Measurements from ENCODE around the gene ATP11A. TPM values are rescaled to one million over a fixed set of nuclear protein-coding genes. Genes with fewer than 3 reads are reported as not detected.

Gene ATP11A
- total and polyA plus RNA-seq, 2 experiments from 2014 or later, result 4.9 to 5.0 TPM

DNA sequence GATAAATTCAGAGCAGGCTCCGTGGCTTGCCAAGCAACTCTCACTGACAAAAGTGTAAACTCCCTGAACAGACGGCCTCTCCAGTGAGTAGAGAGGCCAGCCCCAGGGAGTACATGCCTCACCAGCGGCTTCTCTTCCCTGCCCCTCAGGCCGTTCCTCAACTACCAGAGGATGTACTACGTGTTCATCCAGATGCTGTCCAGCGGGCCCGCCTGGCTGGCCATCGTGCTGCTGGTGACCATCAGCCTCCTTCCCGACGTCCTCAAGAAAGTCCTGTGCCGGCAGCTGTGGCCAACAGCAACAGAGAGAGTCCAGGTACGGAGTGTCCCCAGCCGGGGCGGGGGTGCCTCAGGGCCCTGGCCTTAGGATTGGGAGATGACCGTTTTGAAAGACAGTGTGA, 185.8 kb downstream of the ATP11A start:
- Histone ChIP-seq H3K4me2 (ENCODE audit: unreplicated experiment) (no peak overlapping the region), H3K9me3 (ENCODE audit: low read depth) (no peaks in the 10 kb centered on the region), H3K79me2 (ENCODE audit: insufficient read depth) (no peaks in the 10 kb centered on the region), H3K9ac (no peak overlapping the region), H3K36me3 (ENCODE audit: low read depth) (no peaks in the 10 kb centered on the region), H3K4me3 (no peak overlapping the region), H3K4me1 (ENCODE audit: insufficient read depth) (no peaks in the 10 kb centered on the region), H4K20me1 (ENCODE audit: insufficient read depth) (no peaks in the 10 kb centered on the region), H3K27me3 (replicated peaks; ENCODE audit: insufficient read depth) (no peaks in the 10 kb centered on the region), H3F3A (ENCODE audit: insufficient read depth) (no peaks in the 10 kb centered on the region), H3K9me2 (ENCODE audit: insufficient read depth) (no peaks in the 10 kb centered on the region), H3K27ac (no peak overlapping the region), H2AFZ (no peak overlapping the region)
- in situ Hi-C loops (cut with MboI), result no loop called here
- DNase-seq, result no peak
- TF ChIP-seq EZH2phosphoT487 (IDR thresholded peaks at IDR 0.05; ENCODE audit: insufficient read depth, low read depth) (no peak), EZH2 (IDR thresholded peaks at IDR 0.05; ENCODE audit: insufficient read depth, poor library complexity, severe bottlenecking) (no peak)
- 87 to 88% methylated on average over 15 of the region's 15 CpGs for WGBS, 2 experiments (ENCODE audit: low coverage in 1 of 2, low lambda C conversion rate in 2 of 2, missing lambda C conversion rate in 2 of 2)

DNA sequence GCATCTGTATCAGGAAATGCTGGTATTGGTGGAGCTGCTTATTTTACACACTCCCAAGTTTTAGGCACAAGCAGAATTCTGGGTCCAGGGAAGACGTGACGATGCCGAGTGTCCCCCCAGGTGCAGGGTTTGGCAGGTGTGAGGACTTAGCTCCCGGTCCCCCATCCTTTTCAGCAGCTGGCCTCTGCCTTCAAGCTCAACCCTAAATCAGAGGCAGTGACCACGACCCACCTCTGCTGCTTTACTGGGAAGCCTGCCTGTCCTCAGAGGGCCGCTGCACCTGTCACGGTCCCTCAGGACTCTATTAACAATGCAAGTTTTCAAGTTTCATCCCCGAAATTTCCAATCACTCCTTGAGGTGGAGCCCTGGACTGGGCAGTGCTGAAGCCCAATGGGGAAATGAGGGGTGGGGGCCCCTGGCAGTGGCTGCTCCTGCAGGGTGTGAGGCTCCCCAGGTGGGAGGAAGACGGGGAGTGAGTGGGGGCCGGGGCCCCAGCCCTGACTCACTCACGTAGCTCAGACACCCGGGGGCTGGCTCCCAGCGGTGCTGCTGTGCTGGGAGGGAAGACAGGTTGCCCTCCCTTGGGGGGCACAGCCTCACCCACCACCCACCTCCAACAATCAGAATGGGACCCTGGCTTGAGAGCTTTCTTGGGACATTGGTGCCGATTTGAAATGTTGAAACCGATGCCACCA, 186.6 kb downstream of the ATP11A start:
- no peak overlapping the region for H3K9ac ChIP-seq

DNA sequence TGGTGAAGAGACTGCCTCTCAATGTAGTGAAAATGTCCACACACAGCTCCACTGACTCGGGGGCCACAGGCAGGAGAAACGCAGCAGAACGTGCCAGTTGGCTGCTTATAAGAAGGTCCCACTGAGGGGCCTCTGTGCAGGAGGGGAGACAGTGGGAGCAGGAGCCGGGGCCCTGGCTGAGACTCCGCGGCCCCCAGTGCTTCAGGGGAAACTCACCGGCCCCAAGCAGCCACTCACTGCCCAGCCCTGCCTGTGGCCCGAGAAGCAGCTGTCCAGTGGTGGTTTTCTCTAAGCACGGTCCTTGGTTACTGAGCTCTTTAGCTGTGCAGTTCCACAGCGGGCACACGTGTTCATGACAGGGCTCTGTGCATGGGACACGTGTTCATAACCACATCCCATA, 187.2 kb downstream of the ATP11A start:
- no peaks in the 10 kb centered on the region for H3K36me3 ChIP-seq (ENCODE audit: low read depth)
- TF ChIP-seq EZH2 (IDR thresholded peaks at IDR 0.05; ENCODE audit: insufficient read depth, poor library complexity, severe bottlenecking) (no peak), EZH2phosphoT487 (IDR thresholded peaks at IDR 0.05; ENCODE audit: insufficient read depth, low read depth) (no peak)
- no peak for DNase-seq
- no peak overlapping the region for H2AFZ ChIP-seq
- no peaks in the 10 kb centered on the region for H4K20me1 ChIP-seq (ENCODE audit: insufficient read depth)
- H3F3A ChIP-seq (ENCODE audit: insufficient read depth), result no peaks in the 10 kb centered on the region
- no peaks in the 10 kb centered on the region for H3K79me2 ChIP-seq (ENCODE audit: insufficient read depth)
- H3K4me2 ChIP-seq (ENCODE audit: unreplicated experiment), result no peak overlapping the region
- H3K4me1 ChIP-seq (ENCODE audit: insufficient read depth), result no peaks in the 10 kb centered on the region
- 85 to 86% methylated on average over 12 of the region's 12 CpGs for WGBS, 2 experiments (ENCODE audit: low coverage in 1 of 2, low lambda C conversion rate in 2 of 2, missing lambda C conversion rate in 2 of 2)
- H3K27me3 ChIP-seq (replicated peaks; ENCODE audit: insufficient read depth), result no peaks in the 10 kb centered on the region
- no peak overlapping the region for H3K4me3 ChIP-seq
- H3K9me3 ChIP-seq (ENCODE audit: low read depth), result no peaks in the 10 kb centered on the region
- H3K27ac ChIP-seq, result no peak overlapping the region
- no peaks in the 10 kb centered on the region for H3K9me2 ChIP-seq (ENCODE audit: insufficient read depth)
- H3K9ac ChIP-seq, result no peak overlapping the region
- in situ Hi-C loops (cut with MboI), result no loop called here

More for the DNA sequence above, 186.6 kb downstream of the ATP11A start:
- Histone ChIP-seq H3F3A (ENCODE audit: insufficient read depth) (no peaks in the 10 kb centered on the region), H3K36me3 (ENCODE audit: low read depth) (no peaks in the 10 kb centered on the region), H3K27me3 (replicated peaks; ENCODE audit: insufficient read depth) (no peaks in the 10 kb centered on the region), H4K20me1 (ENCODE audit: insufficient read depth) (no peaks in the 10 kb centered on the region), H3K9me2 (ENCODE audit: insufficient read depth) (no peaks in the 10 kb centered on the region), H3K79me2 (ENCODE audit: insufficient read depth) (no peaks in the 10 kb centered on the region), H3K9me3 (ENCODE audit: low read depth) (no peaks in the 10 kb centered on the region), H3K4me1 (ENCODE audit: insufficient read depth) (no peaks in the 10 kb centered on the region), H2AFZ (no peak overlapping the region), H3K4me2 (ENCODE audit: unreplicated experiment) (no peak overlapping the region), H3K4me3 (no peak overlapping the region), H3K27ac (no peak overlapping the region)
- DNase-seq, result no peak
- no peak for TF ChIP-seq EZH2phosphoT487 (IDR thresholded peaks at IDR 0.05; ENCODE audit: insufficient read depth, low read depth)
- no peak for TF ChIP-seq EZH2 (IDR thresholded peaks at IDR 0.05; ENCODE audit: insufficient read depth, poor library complexity, severe bottlenecking)
- in situ Hi-C loops (cut with MboI), result no loop called here
- WGBS, 2 experiments (ENCODE audit: low coverage in 1 of 2, low lambda C conversion rate in 2 of 2, missing lambda C conversion rate in 2 of 2), result 89% methylated on average over 14 to 15 of the region's 15 CpGs

DNA sequence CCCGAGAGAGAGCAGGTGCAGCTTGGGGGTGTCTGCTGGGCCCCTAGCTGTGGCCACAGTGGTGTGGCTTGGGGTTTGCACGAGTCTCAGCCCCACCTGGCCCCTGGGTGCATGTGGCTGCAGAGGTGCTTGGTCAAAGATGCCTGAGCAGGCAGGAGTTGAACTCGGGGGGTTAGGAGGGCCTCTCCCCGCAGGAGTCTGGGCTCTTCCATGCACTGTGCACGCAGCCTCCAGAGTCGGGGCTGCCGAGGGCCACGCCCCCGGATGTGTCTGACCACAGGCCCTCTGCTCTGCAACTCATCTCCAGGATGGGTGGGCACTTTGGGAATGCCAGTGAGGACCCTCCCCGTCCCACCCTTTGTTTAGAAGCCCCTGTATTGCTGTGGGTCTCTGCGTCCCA, 187.7 kb downstream of the ATP11A start:
- DNase-seq, result no peak
- H3K9me3 ChIP-seq (ENCODE audit: low read depth), result no peaks in the 10 kb centered on the region
- no peak for TF ChIP-seq EZH2phosphoT487 (IDR thresholded peaks at IDR 0.05; ENCODE audit: insufficient read depth, low read depth)
- TF ChIP-seq EZH2 (IDR thresholded peaks at IDR 0.05; ENCODE audit: insufficient read depth, poor library complexity, severe bottlenecking), result no peak
- H3K79me2 ChIP-seq (ENCODE audit: insufficient read depth), result no peaks in the 10 kb centered on the region
- H2AFZ ChIP-seq, result no peak overlapping the region
- H4K20me1 ChIP-seq (ENCODE audit: insufficient read depth), result no peaks in the 10 kb centered on the region
- in situ Hi-C loops (cut with MboI), result no loop called here
- 89 to 93% methylated on average over 6 to 11 of the region's 11 CpGs for WGBS, 2 experiments (ENCODE audit: low coverage in 1 of 2, low lambda C conversion rate in 2 of 2, missing lambda C conversion rate in 2 of 2)
- H3K27ac ChIP-seq, result no peak overlapping the region
- no peaks in the 10 kb centered on the region for H3F3A ChIP-seq (ENCODE audit: insufficient read depth)
- no peaks in the 10 kb centered on the region for H3K9me2 ChIP-seq (ENCODE audit: insufficient read depth)
- no peak overlapping the region for H3K4me2 ChIP-seq (ENCODE audit: unreplicated experiment)
- H3K36me3 ChIP-seq (ENCODE audit: low read depth), result no peaks in the 10 kb centered on the region
- H3K4me1 ChIP-seq (ENCODE audit: insufficient read depth), result no peaks in the 10 kb centered on the region
- no peak overlapping the region for H3K4me3 ChIP-seq
- H3K9ac ChIP-seq, result no peak overlapping the region
- H3K27me3 ChIP-seq (replicated peaks; ENCODE audit: insufficient read depth), result no peaks in the 10 kb centered on the region
